ENCODE data around the gene RPN1.

DNA sequence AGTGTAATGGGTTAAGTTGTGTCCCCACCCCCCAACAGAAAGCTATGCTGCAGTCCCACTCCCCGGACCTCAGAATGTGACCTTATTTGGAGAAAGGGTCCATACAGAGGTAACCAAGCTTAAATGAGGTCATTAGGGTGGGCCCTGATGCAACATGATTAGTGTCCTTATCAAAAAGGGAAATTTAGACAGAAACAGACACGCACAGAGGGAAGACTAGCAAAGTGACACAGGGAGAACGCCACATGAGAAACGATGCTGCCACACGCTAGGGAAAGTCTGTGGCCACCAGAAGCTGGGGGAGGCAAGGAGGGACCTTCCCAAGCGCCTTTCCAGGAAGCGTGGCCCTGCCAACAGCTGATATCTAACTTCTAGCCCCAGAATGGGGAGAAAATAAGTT, 65.4 kb downstream of the RPN1 start:
- no peak for TF ChIP-seq CTCF (IDR thresholded peaks at IDR 0.05)
- TF ChIP-seq EP300 (IDR thresholded peaks at IDR 0.05) = no peak
- no peak for TF ChIP-seq POLR2A (IDR thresholded peaks at IDR 0.05)
- TF ChIP-seq POLR2AphosphoS5 (IDR thresholded peaks at IDR 0.05) = no peak

All from sigmoid colon (tissue), 4 donors.